NCI-H1105 treated with DMSO at 0.1 percent for 48 hours (cell line): ENCODE results near the gene RER1.

Experiments
- DNase-seq: peaks from one replicate; lab custom pipeline; 2025; lab: John Stamatoyannopoulos, UW

Gene RER1

GRCh38 chr1:2391041-2391930 lies at the start of gene RER1, which contains the start of gene MORN1:
Gene RER1, plus strand, starts transcription at chr1:2391841. Its CDS starts 3,950 bp downstream, at chr1:2395791.
Gene MORN1, minus strand, starts transcription at chr1:2391554. Its CDS starts 21 bp downstream, at chr1:2391533.
- peak; percentile 98 for DNase-seq

GRCh38 chr1:2342384-2343022 lies 49.1 kb upstream of the RER1 start:
- DNase-seq, result no peak

- no peak for DNase-seq
Observed at GRCh38 chr1:2343023-2343935, 48.4 kb upstream of the RER1 start.

- DNase-seq, result peak; percentile 0
Observed at GRCh38 chr1:2344121-2344681, 47.4 kb upstream of the RER1 start.

- DNase-seq, result no peak
Observed at GRCh38 chr1:2344744-2345296, 46.8 kb upstream of the RER1 start.

- no peak for DNase-seq
Observed at GRCh38 chr1:2345297-2346075, 46.2 kb upstream of the RER1 start.

- DNase-seq, result no peak
Observed at GRCh38 chr1:2346691-2347408, 44.8 kb upstream of the RER1 start.

GRCh38 chr1:2347409-2347785 lies 44.2 kb upstream of the RER1 start:
- no peak for DNase-seq

- no peak for DNase-seq
Observed at GRCh38 chr1:2347896-2348295, 43.7 kb upstream of the RER1 start.

GRCh38 chr1:2348346-2349325 lies 43.0 kb upstream of the RER1 start:
- no peak for DNase-seq

- DNase-seq, result no peak
Observed at GRCh38 chr1:2349806-2350205, 41.8 kb upstream of the RER1 start.

- DNase-seq, result no peak
Observed at GRCh38 chr1:2350501-2350900, 41.1 kb upstream of the RER1 start.

- no peak for DNase-seq
Observed at GRCh38 chr1:2350911-2351655, 40.6 kb upstream of the RER1 start.

- DNase-seq, result no peak
Observed at GRCh38 chr1:2351723-2352122, 39.9 kb upstream of the RER1 start.

- DNase-seq, result no peak
Observed at GRCh38 chr1:2352341-2352896, 39.2 kb upstream of the RER1 start.

GRCh38 chr1:2352897-2353550 lies 38.6 kb upstream of the RER1 start:
- DNase-seq, result no peak
